CD4-positive, alpha-beta T cell treated with Interferon gamma for 1 hour (primary cell): ENCODE measurements around the gene DIRAS2.
"Not testable (repeated sequence)": the region's sequence is repeated elsewhere in the genome, so short reads cannot be mapped to it uniquely, and the experiment has no call there.

Source experiments
- DNase-seq: peaks from one replicate; pipeline ENCODE4 v3.0.0-alpha.2; 2020

DIRAS2 gene, protein sequence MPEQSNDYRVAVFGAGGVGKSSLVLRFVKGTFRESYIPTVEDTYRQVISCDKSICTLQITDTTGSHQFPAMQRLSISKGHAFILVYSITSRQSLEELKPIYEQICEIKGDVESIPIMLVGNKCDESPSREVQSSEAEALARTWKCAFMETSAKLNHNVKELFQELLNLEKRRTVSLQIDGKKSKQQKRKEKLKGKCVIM

DNA sequence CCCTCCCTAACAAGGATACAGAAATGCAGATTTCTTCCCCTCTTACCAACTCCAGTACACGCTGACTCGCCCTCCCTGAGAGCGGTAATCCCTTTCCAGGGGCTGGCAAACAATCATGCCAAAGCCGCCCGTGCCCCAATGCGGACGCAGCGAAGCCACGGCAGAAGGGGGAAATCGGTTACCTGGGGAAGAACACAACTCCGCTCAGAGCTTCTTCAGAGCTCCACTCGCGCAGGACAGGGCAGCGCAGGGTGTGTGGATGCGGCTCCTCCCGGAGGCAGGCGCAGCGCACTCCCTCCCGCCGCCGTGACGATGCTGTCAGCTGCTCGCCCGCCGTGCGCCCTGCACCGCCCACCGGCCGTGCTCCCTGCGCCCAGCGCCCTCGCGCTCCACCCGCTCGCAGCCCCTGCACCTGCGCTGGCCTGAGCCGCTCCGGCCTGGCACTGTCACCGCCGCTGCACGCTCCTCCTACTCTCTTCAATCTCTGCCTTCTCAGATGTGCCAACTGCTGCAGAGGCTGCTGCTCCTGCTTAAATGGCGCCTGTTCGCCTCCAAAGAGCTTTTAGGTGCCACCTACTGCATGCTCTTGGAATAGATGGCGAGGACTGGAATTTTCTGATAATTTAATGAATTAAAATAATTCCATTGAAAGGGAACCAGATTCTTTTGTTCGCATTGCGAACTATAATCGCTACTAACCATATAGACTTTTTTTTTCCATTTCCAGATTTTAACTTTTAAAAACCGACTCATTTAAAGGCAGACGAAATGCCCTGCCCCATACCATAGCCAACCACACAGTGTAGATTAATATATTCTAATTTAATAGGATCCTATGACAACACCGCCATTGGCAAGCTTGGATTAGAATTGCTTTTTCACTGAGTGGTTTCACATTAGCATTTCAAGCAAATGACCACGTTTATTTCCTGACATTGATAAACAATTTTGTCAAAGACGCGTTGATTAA is at the start of gene DIRAS2:
Gene DIRAS2 (minus strand): TSS at position 255 of the 970 bp plus-strand sequence. CDS start 28,997 bp downstream, outside the sequence.
- DNase-seq = no peak

DNA sequence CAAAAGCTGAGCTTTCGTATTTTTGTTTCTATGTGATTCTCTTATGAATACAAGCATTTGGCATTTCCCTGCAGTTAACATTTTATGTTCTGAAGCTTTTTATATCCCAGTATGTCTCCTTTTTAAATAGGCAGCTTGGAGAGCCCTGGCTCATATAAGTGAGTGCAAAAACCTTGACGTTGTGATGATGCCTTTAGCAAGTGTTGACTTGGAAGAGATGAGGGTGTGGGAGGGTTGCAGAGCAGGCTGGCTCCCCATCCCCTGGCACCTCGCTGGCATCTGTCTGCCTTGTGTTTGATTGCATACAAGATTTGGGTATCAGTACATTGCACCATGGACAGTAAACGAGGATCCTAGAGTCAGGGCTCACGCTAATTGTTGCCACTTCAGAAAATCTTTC is 42.1 kb upstream of the DIRAS2 start:
- no peak for DNase-seq

GRCh38 chr9:90684106-90684505 is 41.5 kb upstream of the DIRAS2 start:
- no peak for DNase-seq

GRCh38 chr9:90680534-90680933 is 37.9 kb upstream of the DIRAS2 start:
- DNase-seq = no peak

- no peak for DNase-seq
Measured at GRCh38 chr9:90665072-90665471, 22.4 kb upstream of the DIRAS2 start.

- DNase-seq = no peak
Measured at GRCh38 chr9:90659650-90660364, 17.2 kb upstream of the DIRAS2 start.

- DNase-seq = no peak
Measured at GRCh38 chr9:90658783-90659182, 16.2 kb upstream of the DIRAS2 start.

DNA sequence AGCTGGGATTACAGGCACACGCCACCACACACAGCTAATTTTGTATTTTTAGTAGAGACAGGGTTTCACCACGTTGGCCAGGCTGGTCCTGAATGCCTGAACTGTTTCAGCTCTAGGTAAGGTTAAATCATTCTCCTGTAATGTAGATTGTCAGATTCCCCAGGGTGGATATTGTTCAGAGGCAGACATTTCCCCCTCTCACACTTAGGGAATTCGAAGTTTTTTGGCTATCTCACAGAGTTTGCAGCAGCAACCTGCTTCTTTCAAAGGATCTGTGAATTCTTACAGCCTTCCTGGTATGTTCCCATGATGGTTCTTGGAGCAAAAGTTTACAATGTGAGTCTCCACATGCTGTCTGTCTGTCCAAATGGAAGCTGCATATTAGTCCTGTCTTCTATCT is 15.6 kb upstream of the DIRAS2 start:
- DNase-seq = no peak

GRCh38 chr9:90656876-90657275 is 14.3 kb upstream of the DIRAS2 start:
- not testable (repeated sequence) for DNase-seq

DNA sequence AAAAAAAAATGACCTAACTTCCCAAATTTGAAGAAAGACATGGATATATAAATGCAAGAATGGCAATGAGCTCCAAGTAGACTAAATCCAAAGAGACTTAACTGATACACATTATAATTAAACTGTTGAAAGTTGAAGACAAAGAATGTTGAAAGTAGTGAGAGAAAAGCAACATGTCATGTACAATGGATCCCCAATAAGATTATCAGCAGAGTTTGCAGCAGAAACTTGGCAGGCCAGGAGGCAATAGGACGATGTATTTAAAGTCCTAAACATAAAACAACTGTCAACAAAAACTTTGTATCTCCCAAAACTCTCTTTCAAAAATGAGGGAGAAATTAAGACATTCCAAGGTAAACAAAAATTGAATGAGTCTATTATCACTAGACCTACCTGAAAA is 8.6 kb upstream of the DIRAS2 start:
- no peak for DNase-seq

GRCh38 chr9:90647843-90648242 is 5.2 kb upstream of the DIRAS2 start:
- no peak for DNase-seq

DNA sequence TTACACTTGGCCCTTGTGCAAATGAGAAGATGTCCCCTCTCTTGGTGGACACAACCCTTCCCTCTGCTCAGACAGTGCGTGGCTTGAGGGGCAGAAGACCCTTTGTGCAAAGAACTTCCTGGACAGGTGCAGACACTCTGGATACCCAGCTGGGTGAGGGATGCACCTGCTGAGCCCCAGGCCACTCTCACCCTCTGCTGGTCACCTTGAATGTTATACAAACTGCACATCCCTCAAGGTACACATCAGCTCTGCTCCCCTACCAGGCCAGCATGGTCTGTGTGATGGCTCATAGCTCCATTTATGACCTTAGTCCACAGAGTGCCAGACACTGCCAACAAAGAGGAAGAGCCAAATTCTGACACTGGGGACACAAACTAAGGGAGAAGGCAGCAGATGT is 3.1 kb upstream of the DIRAS2 start:
- no peak for DNase-seq

DNA sequence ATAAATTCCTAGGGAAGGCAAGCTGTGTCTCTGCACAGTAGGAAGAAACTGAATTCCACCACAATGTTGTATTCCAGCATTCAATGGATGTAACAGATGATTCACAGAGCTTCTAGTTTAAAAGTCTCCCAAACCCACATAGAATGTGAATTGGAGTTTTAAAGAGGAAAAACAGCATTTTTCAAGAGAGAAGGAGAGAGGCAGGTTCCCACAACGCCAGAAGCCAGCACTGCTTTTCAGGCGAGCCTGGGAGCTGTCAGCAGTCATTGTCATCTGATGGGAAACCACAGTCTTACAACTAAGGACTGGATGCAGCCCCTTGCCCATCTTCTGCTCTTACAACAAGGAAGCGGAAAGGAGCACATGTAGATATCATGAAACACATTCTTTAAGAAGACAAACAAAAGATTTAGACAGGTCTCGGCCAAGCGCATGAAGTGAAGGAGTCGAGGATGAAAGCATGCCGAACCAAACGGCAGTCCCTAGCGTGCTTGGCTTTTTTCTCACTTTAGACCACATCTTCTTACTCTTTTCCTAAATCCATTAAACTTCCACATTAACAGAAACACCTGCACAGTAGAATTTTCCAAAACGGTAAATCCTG is 638 bp downstream of the DIRAS2 start:
- no peak for DNase-seq

- DNase-seq = no peak
Measured at GRCh38 chr9:90641086-90641485, 1.5 kb downstream of the DIRAS2 start.

- no peak for DNase-seq
Measured at GRCh38 chr9:90640361-90640760, 2.3 kb downstream of the DIRAS2 start.

DNA sequence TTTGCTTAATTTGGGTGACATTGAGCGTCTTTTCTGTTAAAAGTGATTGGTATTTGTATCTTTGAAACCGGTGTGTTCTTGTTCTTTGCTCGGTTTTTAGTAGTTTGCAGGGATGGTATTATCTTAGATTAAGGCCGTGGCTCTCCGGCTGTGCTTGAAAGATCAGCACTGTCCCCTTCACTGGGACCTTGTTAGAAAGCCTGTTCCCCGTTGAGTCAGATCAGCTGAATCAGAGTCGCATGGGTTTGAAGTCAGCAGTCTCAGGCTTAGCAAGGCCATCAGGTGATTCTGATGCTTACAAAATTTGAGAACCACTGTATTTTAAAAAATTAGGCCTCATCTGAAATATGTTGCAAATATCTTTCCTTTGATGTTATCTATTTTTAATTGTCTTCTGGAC is 5.0 kb downstream of the DIRAS2 start:
- DNase-seq = no peak

DNA sequence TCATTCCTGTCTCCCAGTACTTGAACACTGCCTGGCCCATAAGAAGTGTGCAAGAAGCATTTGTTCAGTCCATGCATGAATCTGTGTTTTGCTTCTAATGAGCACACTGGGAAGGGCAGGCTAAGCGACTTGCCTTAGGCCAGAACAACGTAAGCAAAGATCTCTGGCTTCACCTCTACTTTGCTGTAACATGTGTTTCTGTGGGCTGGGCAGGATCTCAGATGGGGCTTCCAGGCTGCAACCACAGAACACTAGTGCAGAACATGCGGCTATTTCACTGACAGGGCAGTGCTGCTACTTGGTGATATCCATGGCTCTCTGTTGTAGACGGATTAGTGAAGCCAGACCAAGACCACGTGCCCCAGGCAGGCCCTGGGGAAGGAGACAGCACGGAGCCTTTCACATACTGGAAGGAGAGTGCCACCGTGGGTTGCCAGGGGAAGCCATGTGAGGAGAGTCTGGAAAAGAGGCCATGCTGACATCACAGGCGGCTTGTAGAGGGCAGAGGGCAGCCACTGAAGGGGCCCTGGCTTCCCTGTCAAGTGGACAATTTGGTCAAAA is 9.9 kb downstream of the DIRAS2 start:
- no peak for DNase-seq

DNA sequence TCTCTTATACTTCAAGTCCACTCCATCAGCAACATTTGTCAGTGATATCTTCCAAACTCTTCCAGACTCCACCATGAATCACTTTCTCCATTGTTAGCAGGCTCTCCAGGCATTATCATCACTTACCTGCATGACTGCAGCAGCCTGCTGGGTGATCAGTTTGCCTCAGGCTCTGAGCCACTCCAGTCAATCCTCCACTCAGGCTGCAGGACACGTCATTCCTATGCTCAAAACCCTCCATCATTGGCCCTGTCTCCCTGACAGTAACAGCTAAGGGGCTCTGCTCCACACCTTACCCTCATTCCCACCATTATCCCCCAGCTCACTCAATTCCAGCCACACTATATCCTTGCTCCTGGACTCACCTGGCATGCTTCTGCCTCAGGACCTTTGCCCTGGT is 10.7 kb downstream of the DIRAS2 start:
- no peak for DNase-seq

GRCh38 chr9:90629991-90630390 is 12.6 kb downstream of the DIRAS2 start:
- no peak for DNase-seq

DNA sequence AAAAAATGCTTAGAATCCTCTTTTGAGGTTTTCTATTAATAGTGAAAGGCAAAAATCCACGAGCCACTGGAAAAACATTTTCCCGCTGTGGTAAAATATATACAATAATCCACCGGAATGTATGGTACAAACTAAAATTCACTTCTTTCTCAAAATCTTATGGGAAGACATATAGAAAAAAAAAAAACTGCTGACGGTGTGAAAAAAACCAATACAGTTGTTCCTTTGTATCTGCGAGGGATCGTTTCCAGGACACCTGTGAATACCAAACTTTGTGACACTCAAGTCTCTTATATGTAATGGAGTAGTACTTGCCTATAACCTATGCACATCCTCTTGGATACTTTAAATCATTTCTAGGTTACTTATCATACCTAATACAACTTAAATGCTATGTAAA is 13.3 kb downstream of the DIRAS2 start:
- no peak for DNase-seq

DNA sequence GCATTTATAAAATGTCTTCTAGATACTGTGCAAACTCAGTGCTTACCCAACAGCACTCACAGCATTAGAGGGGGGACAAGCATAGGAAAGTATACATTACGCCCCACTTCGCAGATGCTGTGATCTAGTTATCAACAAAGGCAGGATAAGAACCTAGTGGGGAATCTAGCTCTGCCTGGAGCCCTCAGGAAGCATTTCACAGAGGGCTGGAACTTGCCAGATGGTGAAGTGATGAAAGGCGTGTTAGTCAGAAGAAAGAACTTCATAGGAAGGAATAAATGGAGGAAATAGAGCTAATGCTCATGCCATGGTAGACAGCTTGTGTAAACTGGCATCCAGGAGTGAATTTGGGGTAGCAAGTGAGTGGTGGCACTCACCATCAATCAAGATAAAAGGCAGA is 25.8 kb downstream of the DIRAS2 start:
- no peak for DNase-seq

- DNase-seq = no peak
Measured at GRCh38 chr9:90613502-90613901, 29.1 kb downstream of the DIRAS2 start.

GRCh38 chr9:90612957-90613356 is 29.7 kb downstream of the DIRAS2 start:
- DNase-seq = no peak
